ENCODE results near the gene DLEC1.
"Not testable (repeated sequence)": the region's sequence is repeated elsewhere in the genome, so short reads cannot be mapped to it uniquely, and the experiment has no call there.

DLEC1 gene

GRCh38 chr3:38124324-38125122 lies 85.5 kb downstream of the DLEC1 start:
- no peak for DNase-seq

GRCh38 chr3:38125305-38126120 lies 86.5 kb downstream of the DLEC1 start:
- no peak for DNase-seq

DNA sequence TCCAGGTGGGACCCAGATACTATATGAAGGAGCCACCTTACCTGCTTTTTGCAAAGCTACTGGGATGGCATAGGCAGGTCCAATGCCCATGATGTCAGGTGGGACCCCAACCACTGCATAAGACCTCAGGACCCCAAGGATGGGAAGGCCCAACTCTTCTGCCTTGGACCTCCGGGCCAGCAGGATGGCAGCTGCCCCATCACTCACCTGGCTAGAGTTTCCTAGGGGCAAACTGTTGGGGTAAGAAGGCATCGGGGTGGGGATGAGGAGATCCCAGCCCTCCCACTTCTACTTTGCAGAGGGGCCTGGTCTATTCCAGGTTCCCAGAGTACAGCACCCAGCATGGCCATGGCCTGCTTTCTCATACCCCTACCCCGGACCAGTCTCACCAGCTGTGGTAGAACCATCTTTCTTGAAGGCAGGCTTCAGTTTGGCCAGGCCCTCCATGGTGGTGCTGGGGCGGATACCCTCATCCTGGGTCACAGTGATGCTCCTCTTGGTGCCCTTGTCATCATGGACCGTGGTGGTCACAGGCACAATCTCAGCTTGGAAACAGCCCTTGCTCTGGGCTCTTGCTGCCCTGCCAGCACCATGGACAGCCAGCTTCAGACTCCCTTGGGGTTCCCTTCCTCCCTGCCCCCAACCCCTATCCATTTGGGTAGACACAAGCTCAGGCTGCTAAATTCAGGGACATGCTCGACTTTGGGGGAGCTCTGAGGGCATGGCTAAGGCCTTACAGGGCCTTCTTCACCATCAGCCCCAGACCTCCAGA lies 87.3 kb downstream of the DLEC1 start:
- DNase-seq = no peak

DNA sequence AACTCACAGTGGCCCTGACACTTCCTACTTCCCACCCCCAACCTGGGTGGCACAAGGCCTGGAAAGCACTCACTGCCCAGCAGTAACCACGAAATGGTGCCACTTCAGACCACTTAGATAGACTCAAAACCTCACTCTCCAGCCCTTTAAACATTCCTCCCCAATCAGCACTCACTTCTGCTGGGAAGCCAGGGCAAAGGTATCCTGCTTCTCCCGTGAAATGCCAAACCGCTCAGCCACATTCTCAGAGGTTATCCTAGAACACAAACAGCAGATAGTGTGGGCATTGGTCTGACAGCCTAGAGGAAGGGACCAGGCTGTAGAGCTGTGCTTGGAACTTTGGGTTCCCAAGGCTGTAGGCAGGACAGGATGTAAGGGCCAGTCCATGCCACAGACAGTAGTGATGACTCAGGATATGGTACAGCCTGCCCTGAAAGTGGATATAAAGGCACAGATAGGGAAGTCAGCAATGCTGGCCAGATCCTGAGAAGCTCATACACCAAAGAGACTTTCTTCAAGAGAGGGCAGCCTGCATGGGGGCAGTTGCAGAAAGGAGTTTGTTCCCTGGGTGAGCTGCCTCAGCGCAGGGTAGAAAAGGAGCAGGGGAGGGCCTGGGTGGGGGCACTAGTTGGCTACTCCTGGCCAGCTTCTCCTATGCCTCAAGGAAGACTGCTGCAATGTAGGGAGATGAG lies 88.7 kb downstream of the DLEC1 start:
- DNase-seq = no peak

DNA sequence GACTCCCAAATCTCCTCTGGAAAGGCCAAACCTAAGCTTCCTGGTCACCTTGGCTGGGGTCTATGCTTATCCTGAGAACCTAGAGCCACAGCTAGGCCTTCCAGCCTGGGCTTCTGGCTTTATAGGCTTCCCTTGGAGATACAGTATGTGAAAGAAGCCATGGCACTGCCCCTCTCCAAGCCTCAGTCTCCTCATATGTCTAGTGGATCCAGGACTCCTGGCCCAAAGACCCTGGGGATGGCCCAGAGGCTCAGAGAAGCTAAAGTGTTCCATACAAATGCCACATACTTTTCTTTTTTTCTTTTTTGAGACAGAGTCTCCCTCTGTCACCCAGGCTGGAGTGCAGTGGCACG lies 89.3 kb downstream of the DLEC1 start:
- DNase-seq = no peak

- no peak for DNase-seq
Measured at GRCh38 chr3:38129058-38129457, 90.0 kb downstream of the DLEC1 start.

GRCh38 chr3:38130631-38131065 lies 91.6 kb downstream of the DLEC1 start:
- no peak for DNase-seq

DNA sequence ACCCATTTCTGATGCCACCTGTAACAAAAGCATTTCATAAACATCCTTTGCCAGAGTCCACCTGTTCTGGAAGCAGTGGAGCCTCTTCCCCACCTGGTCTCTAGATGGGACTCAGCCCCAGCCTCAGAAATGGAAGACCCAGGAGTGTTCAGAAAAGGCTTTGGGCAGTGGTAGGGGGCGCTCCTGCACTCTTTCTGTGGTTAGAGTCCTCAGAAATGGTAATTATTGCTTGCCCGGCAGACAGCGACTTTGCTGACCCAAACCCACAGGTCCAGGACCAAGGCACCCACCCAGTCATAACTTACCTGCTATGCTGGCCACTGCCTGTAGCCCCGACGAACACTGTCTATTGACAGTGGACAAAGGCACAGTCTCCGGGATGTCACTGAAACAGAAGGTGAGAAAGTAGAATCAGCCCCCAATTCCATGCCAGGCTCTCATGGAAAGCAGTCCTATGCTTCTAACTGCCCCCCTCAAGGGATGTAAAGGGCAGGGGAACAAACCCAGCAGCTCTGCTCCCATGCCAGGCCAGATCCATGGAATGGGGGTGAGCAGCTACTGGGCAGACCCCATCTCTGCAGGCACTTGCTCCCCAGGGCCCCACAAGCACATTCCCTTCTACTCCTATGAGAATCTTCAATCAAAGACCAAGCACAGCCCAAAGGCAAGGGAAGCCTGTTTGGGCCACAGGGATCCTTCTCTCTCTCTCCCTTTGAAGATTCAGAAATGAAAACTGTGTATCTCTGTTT lies 92.8 kb downstream of the DLEC1 start:
- peak; percentile 49 for DNase-seq

DNA sequence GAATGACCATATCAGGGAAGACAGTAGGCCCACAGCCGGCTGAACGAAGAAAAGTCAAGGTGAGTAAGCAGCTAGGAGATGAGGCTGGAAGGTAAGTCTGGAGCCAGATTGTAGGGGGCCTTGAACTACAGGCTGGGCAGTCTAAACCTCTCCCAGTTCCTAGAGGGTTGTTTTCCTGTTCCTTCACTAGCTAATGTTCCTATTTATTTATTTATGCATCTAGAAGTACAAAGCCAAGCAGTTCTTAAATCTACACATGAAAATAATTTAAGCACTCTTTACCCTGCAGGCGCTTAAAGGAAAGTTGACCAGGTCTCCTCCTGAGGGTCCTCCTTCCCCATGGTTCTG lies 94.2 kb downstream of the DLEC1 start:
- DNase-seq = no peak

DNA sequence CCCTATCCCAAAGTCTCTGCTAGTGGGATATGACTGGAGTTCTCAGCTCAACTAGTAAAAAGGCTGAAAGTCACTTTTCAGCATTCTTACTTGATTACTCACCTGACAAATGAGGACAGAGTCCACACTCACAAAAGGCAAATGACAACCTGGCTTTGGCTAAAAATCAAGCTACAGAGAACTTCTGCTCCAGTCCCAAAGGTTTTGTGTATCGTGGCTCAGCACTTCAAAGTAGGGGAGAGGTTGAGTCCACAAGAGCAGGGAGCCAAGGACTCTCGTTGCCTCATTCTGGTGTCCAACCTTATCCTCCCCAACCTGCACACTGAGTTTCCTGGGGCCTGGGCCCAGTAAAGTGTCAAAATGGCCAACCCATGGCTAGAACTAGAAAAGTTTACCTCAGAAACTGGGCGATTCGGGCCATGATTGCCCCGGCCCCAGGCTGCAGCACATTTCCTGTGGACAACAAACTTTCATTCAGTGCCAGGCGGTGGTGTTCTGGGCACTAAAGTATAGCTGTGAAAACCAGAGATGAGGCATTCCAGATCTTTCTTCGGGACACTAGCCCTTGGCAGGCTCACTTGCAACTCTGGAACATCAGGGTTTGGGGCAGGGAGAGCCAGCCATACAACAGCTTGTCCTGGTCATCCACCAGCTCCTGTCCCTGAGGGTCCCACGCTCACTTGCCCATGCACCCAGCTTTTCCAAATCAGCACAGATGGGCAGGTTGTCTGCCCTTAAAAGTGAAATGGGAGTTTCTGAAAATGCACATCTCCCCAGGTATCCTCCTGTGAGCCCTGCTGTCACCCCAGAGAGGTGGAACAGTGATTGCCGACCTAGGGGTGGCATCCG lies 94.8 kb downstream of the DLEC1 start:
- no peak for DNase-seq

DNA sequence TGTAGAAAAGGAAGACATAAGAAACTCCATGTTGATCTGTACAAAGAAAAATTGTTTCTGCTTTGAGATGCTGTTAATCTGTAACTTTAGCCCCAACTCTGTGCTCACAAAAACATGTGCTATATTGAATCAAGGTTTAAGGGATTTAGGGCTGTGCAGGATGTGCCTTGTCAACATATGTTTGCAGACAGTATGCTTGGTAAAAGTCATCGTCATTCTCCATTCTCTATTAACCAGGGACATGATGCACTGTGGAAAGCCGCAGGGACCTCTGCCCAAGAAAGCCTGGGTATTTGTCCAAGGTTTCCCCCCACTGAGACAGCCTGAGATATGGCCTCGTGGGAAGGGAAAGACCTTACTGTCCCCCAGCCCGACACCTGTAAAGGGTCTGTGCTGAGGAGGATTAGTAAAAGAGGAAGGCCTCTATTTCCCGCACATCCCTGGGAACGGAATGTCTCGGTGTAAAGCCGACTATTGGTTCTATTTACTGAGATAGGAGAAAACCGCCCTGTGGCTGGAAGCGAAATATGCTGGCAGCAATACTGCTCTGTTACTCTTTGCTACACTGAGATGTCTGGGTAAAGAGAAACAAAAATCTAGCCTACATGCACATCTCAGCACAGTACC lies 95.6 kb downstream of the DLEC1 start:
- not testable (repeated sequence) for DNase-seq

- DNase-seq = not testable (repeated sequence)
Measured at GRCh38 chr3:38135621-38136277, 96.7 kb downstream of the DLEC1 start.

GRCh38 chr3:38136393-38136776 lies 97.4 kb downstream of the DLEC1 start:
- DNase-seq = peak; percentile 40

DNA sequence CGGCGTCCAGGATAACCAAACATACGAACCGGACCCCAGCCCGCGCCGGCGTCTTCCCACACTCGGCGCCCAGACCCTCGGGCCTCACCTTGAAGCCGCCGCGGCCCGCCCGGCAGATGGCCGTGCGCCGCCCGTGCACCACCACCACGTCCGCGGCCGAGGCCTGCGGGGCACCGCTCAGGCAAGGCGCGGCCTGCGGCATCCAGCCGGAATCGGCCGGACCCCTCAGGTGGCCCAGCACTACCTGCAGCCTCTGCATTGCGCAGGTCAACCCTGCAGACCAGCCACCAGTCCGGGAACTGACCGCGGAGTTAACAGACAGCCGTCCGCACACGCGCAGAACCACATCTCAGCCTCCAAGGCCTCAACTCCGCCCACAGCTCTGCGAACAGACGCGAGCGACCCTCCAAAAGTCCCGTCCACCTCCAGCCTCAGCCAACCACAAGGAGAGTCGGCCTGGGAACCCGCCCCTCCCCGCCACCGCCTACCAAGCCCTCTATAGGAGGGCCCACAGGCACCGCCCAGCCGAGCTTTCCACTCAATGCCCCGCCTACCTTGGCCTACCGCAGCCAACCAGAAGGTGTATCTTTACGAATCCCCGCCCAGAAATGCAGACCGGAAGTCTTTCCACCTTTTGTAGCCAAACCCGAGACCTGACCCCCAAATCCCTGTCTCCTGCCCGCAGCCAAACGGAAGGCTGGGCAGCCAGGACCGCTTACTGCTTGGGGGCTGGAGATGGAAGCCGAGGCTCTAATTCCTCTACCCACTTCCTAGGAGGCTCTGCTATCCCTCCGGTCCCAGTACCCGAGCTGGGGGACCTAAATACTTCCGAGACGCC lies 98.0 kb downstream of the DLEC1 start, which contains the start of gene ACAA1:
ACAA1 (minus strand) TSS at position 351 of the 838 bp plus-strand sequence; CDS start at position 259, 92 bp downstream.
- peak; percentile 100 for DNase-seq

DNA sequence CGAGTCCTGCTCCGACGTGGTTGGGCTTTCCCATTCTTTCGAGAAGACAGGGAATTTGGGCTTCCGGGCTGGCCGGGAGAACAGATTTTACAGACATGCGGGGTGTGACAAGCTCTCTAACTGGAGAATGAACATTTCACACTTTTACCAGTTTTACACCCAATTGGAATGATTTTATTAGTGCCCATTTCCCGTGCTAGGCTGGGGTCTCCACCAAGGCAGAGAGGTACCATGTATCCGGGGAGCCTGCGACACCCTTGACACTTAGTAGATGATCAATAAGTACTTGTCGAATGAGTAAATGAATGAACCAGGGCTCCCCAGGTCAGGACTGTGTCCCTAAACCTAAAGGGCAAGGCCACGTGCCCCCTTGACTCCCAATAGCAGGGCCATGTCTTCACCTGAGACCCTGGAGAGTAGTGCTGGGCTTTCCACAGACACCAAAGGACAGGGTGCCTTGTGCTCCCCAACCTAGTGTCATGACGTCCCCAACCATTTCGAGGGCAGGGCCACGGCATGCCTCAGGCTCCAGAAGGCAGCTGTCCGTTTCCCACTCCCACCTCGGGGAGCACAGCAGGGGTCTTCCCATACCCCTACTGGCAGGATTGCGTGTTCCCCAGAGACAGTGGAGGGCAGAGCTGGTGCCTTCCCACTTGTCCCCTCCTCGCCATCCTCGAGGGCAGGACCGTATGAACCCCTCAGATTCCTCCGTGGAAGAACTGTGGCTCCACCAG lies 98.8 kb downstream of the DLEC1 start:
- DNase-seq = peak; percentile 43

DNA sequence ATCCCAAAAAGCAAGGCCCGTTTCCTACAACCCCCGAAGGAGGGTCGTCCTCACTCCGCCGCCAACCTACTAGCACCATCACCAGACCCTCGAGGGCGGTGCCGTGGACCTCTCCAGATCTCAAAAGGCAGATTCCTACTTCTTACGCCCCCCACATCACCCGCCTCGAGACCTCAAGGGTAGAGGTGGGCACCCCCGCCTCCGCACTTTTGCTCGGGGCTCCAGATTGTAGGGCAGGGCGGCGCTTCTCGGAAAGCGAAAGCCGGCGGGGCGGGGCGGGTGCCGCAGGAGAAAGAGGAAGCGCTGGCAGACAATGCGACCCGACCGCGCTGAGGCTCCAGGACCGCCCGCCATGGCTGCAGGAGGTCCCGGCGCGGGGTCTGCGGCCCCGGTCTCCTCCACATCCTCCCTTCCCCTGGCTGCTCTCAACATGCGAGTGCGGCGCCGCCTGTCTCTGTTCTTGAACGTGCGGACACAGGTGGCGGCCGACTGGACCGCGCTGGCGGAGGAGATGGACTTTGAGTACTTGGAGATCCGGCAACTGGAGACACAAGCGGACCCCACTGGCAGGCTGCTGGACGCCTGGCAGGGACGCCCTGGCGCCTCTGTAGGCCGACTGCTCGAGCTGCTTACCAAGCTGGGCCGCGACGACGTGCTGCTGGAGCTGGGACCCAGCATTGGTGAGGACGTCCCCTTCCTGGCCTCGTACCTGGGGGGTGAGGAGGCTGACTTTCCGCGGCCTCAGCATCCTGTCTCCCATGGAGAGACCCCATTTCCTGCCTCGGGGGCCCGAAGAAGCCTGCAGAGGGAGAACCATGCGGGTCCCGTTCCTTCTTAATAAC lies 99.6 kb downstream of the DLEC1 start, which contains the start of gene MYD88:
MYD88 (plus strand) TSS at position 313 of the 842 bp plus-strand sequence; CDS start at position 353, 40 bp downstream.
- peak; percentile 91 for DNase-seq

DNA sequence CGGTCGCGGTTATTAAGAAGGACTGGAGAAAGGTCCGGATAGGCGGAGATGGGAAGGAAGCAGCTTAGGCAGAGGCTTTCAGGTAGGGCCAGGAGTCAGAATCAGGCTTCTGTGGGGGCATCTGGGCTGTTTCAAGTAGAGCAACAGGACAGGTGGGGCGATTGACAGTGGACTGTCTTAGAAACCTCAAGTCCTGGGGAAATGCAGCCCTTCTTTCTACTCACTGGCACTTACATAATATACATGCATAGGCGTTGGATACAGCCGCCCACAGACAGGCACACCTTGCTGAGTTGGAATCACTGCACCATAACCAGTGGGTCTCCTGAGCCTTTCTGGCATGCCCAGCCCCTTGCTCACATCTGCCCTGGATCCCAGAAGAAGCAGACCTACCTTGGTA lies 100.2 kb downstream of the DLEC1 start:
- no peak for DNase-seq

All from stimulated activated CD4-positive, alpha-beta T cell treated with anti-CD3 and anti-CD28 coated beads, Interleukin-15, amount 100 ng/mL, for 24 hours (primary cell).